HepG2 (cell line): Measurements from ENCODE around the gene TPM3. TPM values are rescaled to one million over a fixed set of nuclear protein-coding genes. Genes with fewer than 3 reads are reported as not detected.

Source experiments
- ATAC-seq: fragments of 200-7000 bp; cut with Tn5 transposase; 3 replicates; pipeline ENCODE4 v1.9.1; 2020; ENCODE audit warnings: mild to moderate bottlenecking, moderate library complexity
- BruUV-seq: library from RNA; stranded (reverse); fragments of 400-500 nt; replicated peaks from 2 replicates; lab custom pipeline; 2021; lab: Mats Ljungman, UMichigan
- CTCF ChIA-PET: fragments of 300-600 bp; formaldehyde crosslinking; extraction: SDS; loops from one replicate; lab custom pipeline; 2021; ENCODE audit warnings: low total read pairs, inconsistent platforms, low intra/inter-chr PET ratio; lab: Yijun Ruan, JAX
- POLR2A ChIA-PET: fragments of 350-600 bp; sonication (Branson Sonifier 250); formaldehyde crosslinking; loops from one replicate; lab custom pipeline; 2020; ENCODE audit warnings: antibody characterized with exemption, inconsistent platforms; lab: Yijun Ruan, JAX
- DNase-seq: peaks from one replicate; pipeline ENCODE4 v3.0.0-alpha.2; 2015; ENCODE audit warnings: low spot score
- FAIRE-seq: peaks from 3 replicates; lab custom pipeline; 2011; peaks lifted over from hg19 to GRCh38; lab: Jason Lieb, UNC
- H2AFZ ChIP-seq: one replicate; pipeline ENCODE4 v1.6.1; 2011; ENCODE audit warnings: low read length, inconsistent platforms
- H3K27ac ChIP-seq: fragments of 300-600 bp; 3 replicates; pipeline ENCODE4 v1.8.0; 2011; ENCODE audit warnings: mixed run types, mild to moderate bottlenecking, mixed read lengths, low read length, inconsistent platforms; ENCODE audit not compliant: insufficient read depth; ENCODE audit errors: extremely low read length
- H3K27me3 ChIP-seq, 2 experiments: fragments of 200-600 bp in 1 of 2; 2 replicates in 1 of 2; 3 replicates in 1 of 2; pipeline versions ENCODE4 v1.6.0 to v1.8.0; 2011; ENCODE audit warnings: low read length in 2 of 2, mild to moderate bottlenecking in 2 of 2, moderate library complexity in 2 of 2, inconsistent platforms in 1 of 2; ENCODE audit not compliant: insufficient read depth in 2 of 2, control insufficient read depth in 1 of 2
- H3K36me3 ChIP-seq, 2 experiments: fragments of 200-600 bp in 1 of 2; replicated peaks in 1 of 2; 2 replicates in 1 of 2; 3 replicates in 1 of 2; pipeline versions ENCODE4 v1.5.1 to v1.8.0; 2011; ENCODE audit warnings: low read length in 2 of 2, inconsistent platforms in 1 of 2; ENCODE audit not compliant: insufficient read depth in 2 of 2, control insufficient read depth in 1 of 2
- H3K4me1 ChIP-seq: 2 replicates; pipeline ENCODE4 v1.5.1; 2012; ENCODE audit warnings: low read length, inconsistent platforms; ENCODE audit not compliant: insufficient read depth
- H3K4me2 ChIP-seq: 2 replicates; pipeline ENCODE4 v1.6.0; 2011; ENCODE audit warnings: low read depth, low read length, inconsistent platforms
- H3K4me3 ChIP-seq, 3 experiments: fragments of 200-600 bp in 1 of 3; sonication (generic), shearing (Covaris generic) in 1 of 3; replicated peaks in 1 of 3; 2 replicates each; pipeline ENCODE4 v1.5.1; 2011 to 2016; ENCODE audit warnings: low read length in 3 of 3, inconsistent platforms in 2 of 3, low read depth in 2 of 3, mild to moderate bottlenecking in 2 of 3, control low read depth in 1 of 3, mixed read lengths in 1 of 3; ENCODE audit not compliant: insufficient read depth in 1 of 3
- H3K79me2 ChIP-seq: one replicate; pipeline ENCODE4 v1.6.1; 2011; ENCODE audit warnings: low read length, inconsistent platforms; ENCODE audit not compliant: insufficient read depth
- H3K9ac ChIP-seq: 2 replicates; pipeline ENCODE4 v1.6.0; 2011; ENCODE audit warnings: mild to moderate bottlenecking, low read depth, low read length, inconsistent platforms; ENCODE audit not compliant: insufficient read depth
- H3K9me3 ChIP-seq: 2 replicates; pipeline ENCODE4 v1.5.1; 2012; ENCODE audit warnings: mild to moderate bottlenecking, low read length
- H4K20me1 ChIP-seq: 2 replicates; pipeline ENCODE4 v1.6.0; 2011; ENCODE audit warnings: inconsistent platforms, mild to moderate bottlenecking, low read length, moderate library complexity; ENCODE audit not compliant: insufficient read depth
- ASH2L ChIP-seq: fragments of 300-600, 200-600 bp; sonication (generic); IDR thresholded peaks from 2 replicates; pipeline ENCODE4 v1.7.0; 2017; ENCODE audit warnings: low read depth, mild to moderate bottlenecking, moderate library complexity, mixed read lengths, low read length; ENCODE audit not compliant: insufficient read length
- CHCHD3 ChIP-seq: sonication (generic); formaldehyde crosslinking; IDR thresholded peaks from 2 replicates; pipeline ENCODE4 v1.8.0; 2022; ENCODE audit warnings: mild to moderate bottlenecking, missing genetic modification reagents, moderate library complexity
- FOXA3 ChIP-seq: IDR thresholded peaks from 2 replicates; pipeline ENCODE4 v1.6.1; 2016; ENCODE audit warnings: missing genetic modification reagents, missing compliant biosample characterization
- KAT8 ChIP-seq: IDR thresholded peaks from 2 replicates; pipeline ENCODE4 v1.6.1; 2016; ENCODE audit warnings: missing genetic modification reagents, missing compliant biosample characterization
- KMT2B ChIP-seq: IDR thresholded peaks from 2 replicates; pipeline ENCODE4 v1.6.1; 2016; ENCODE audit warnings: missing genetic modification reagents, missing compliant biosample characterization
- LCORL ChIP-seq, 2 experiments: fragments of 450-650 bp in 1 of 2; sonication (generic) in 1 of 2; formaldehyde crosslinking in 1 of 2; IDR thresholded peaks; 2 replicates each; pipeline versions ENCODE4 v1.5.0 to v1.6.1; 2017 to 2020; ENCODE audit warnings: antibody characterized with exemption in 1 of 2, missing genetic modification reagents in 1 of 2
- MAZ ChIP-seq, 2 experiments: sonication (generic) in 1 of 2; formaldehyde crosslinking in 1 of 2; IDR thresholded peaks; 2 replicates each; pipeline versions ENCODE4 v1.5.0 to v1.6.1; 2012 to 2020; ENCODE audit warnings: low read depth in 2 of 2, mild to moderate bottlenecking in 2 of 2, borderline replicate concordance in 1 of 2, improper control_type of control experiment in 1 of 2, low read length in 1 of 2, missing genetic modification reagents in 1 of 2, moderate library complexity in 1 of 2
- NKX3-1 ChIP-seq: sonication (generic); formaldehyde crosslinking; IDR thresholded peaks from 2 replicates; pipeline ENCODE4 v1.5.0; 2020; ENCODE audit warnings: missing genetic modification reagents
- SKI ChIP-seq: fragments of 450-650 bp; IDR thresholded peaks from one replicate; pipeline ENCODE4 v1.6.1; 2018; ENCODE audit warnings: mild to moderate bottlenecking; ENCODE audit not compliant: partially characterized antibody
- SMC3 ChIP-seq: IDR thresholded peaks from 2 replicates; pipeline ENCODE4 v1.6.1; 2011; ENCODE audit warnings: low read length, improper control_type of control experiment
- STAG1 ChIP-seq: sonication (generic); formaldehyde crosslinking; IDR thresholded peaks from 2 replicates; pipeline ENCODE4 v1.4.0; 2020; ENCODE audit warnings: missing genetic modification reagents
- ZNF317 ChIP-seq: sonication (generic); formaldehyde crosslinking; IDR thresholded peaks from 2 replicates; pipeline ENCODE4 v1.5.0; 2020; ENCODE audit warnings: mild to moderate bottlenecking, missing genetic modification reagents
- ZNF501 ChIP-seq: sonication (generic); formaldehyde crosslinking; IDR thresholded peaks from 2 replicates; pipeline ENCODE4 v1.5.1; 2020; ENCODE audit warnings: mild to moderate bottlenecking, moderate library complexity, missing genetic modification reagents
- ZNF530 ChIP-seq: sonication (generic); formaldehyde crosslinking; IDR thresholded peaks from 2 replicates; pipeline ENCODE4 v1.5.0; 2020; ENCODE audit warnings: low read depth, mild to moderate bottlenecking, missing genetic modification reagents
- ZNF549 ChIP-seq: sonication (generic); formaldehyde crosslinking; IDR thresholded peaks from 2 replicates; pipeline ENCODE4 v1.5.0; 2020; ENCODE audit warnings: missing genetic modification reagents
- ZNF577 ChIP-seq: sonication (generic); formaldehyde crosslinking; IDR thresholded peaks from 2 replicates; pipeline ENCODE4 v1.4.0; 2020; ENCODE audit warnings: mild to moderate bottlenecking, low read depth, missing genetic modification reagents, borderline replicate concordance
- ZNF749 ChIP-seq: sonication (generic); formaldehyde crosslinking; IDR thresholded peaks from 2 replicates; pipeline ENCODE4 v1.8.0; 2022; ENCODE audit warnings: mild to moderate bottlenecking, missing genetic modification reagents, moderate library complexity, borderline replicate concordance
- WGBS: methylation state at CpG from one replicate; pipeline ENCODE4 v1.1.6; 2017; ENCODE audit warnings: low lambda C conversion rate; 5-methylcytosine and 5-hydroxymethylcytosine counted together
- in situ Hi-C: cut with HindIII; loops from 2 replicates; pipeline ENCODE4 v1.10.0; 2017; ENCODE audit warnings: low pct_unique_long_range_greater_than_20kb; ENCODE audit not compliant: extremely low pct_ligation_motif_present
- intact Hi-C: fragments of 100-400 bp; cut with micrococcal nuclease; formaldehyde crosslinking; loops from one replicate; pipeline ENCODE4 v1.10.0; 2022; ENCODE audit not compliant: unreplicated experiment
- polyA plus RNA-seq, 8 experiments: library from polyadenylated mRNA; depleted of rRNA in 3 of 8; stranded (reverse) in 7 of 8; unstranded in 1 of 8; fragments of >200 nt; fragmentation: Illumina TruSeq in 4 of 8; extraction: Trizol in 4 of 8; gene quantifications; 2 replicates each; pipeline versions ENCODE4 v1.2.1 to v1.2.3, GENCODE V29; 2011 to 2016; ENCODE audit warnings: low read depth in 4 of 8, missing spikeins in 1 of 8, mixed read lengths in 1 of 8; ENCODE audit not compliant: insufficient read depth in 1 of 8
- total RNA-seq, 5 experiments: library from RNA; depleted of rRNA; stranded (reverse); fragments of >200 nt; fragmentation: Illumina TruSeq; extraction: Trizol; gene quantifications; 2 replicates each; pipeline ENCODE4 v1.2.3, GENCODE V29; 2016; ENCODE audit warnings: low read depth in 1 of 5
- TF ChIP-seq, protein P1 (sequence below): IDR thresholded peaks from 2 replicates; pipeline ENCODE4 v1.6.1; 2012; ENCODE audit warnings: low read depth, low read length, improper control_type of control experiment
- TF ChIP-seq, protein P2 (sequence below): IDR thresholded peaks from 2 replicates; pipeline ENCODE4 v1.6.1; 2016; ENCODE audit warnings: mild to moderate bottlenecking
- TF ChIP-seq, protein P3 (sequence below): sonication (generic); formaldehyde crosslinking; IDR thresholded peaks from 2 replicates; pipeline ENCODE4 v1.4.0; 2020; ENCODE audit warnings: mild to moderate bottlenecking, missing genetic modification reagents

TPM3 gene
- total and polyA plus RNA-seq, 2 of the 13 experiments (the other 11 are each of a cell fraction or from before 2014, with no cell fraction given) = 160 to 307 TPM

DNA sequence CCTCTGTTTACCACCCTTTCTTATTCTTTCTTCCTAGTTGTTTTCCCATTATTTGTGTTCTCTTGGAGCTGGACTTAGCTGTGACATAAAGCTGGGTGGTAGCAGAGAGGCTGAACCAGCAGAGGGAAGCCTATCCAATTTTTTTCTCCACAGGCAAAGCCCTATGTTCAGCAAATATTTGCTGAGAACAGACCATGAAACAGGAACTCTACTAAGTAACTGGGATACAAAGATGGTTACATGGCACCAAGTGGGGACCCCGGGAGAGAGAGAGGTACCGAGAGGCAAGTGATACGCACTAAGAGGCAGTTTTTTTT lies 7.6 kb upstream of the TPM3 start:
- peaks cover 40% of the 10 kb centered on the region for H3K4me1 ChIP-seq
- H3K36me3 ChIP-seq = no peaks in the 10 kb centered on the region
- FAIRE-seq (peak; percentile 87), ATAC-seq (peak; percentile 90), DNase-seq (peak; percentile 56)
- peak overlapping the region in 2 of 3 experiments; percentile 51 to 56; a peak in 3 of 6 replicates for H3K4me3 ChIP-seq
- H3K9ac ChIP-seq = peak overlapping the region; percentile 38; the same call in 1 of the 2 replicates
- H3K9me3 ChIP-seq = no peaks in the 10 kb centered on the region
- peak overlapping the region; percentile 43 for H3K27ac ChIP-seq
- in situ Hi-C loops (no loop called here), intact Hi-C loops (loop anchor here (1.0 to 10.0 kb wide), 2 partner anchors 73 to 135 kb away; partner anchors contain the start of gene HAX1)
- no peaks in the 10 kb centered on the region for H4K20me1 ChIP-seq
- H2AFZ ChIP-seq = peak overlapping the region; percentile 86
- CTCF ChIA-PET = interaction anchor here (1.0 to 3.2 kb wide), 4 partner anchors 14 to 146 kb away, joined by 3 to 43 read pairs (median 4); partner anchors contain the start of gene HAX1
- POLR2A ChIA-PET = interaction anchor here (1.0 to 2.0 kb wide), 9 partner anchors 10 to 135 kb away, joined by 3 to 9 read pairs (median 5); partner anchors contain the start of genes HAX1 and UBAP2L
- H3K79me2 ChIP-seq = no peaks in the 10 kb centered on the region
- peaks cover 0 to 3% of the 10 kb centered on the region in 2 experiments; a peak in 2 of 5 replicates for H3K27me3 ChIP-seq
- H3K4me2 ChIP-seq = peak overlapping the region; percentile 85
- BruUV-seq = no TSS peak
- WGBS = 7% methylated on average over 3 of the region's 3 CpGs
- TF ChIP-seq KMT2B (CRISPR knock-in tag) = no peak
- no peak for TF ChIP-seq ZNF549 (CRISPR knock-in tag)
- TF ChIP-seq, protein P1, sequence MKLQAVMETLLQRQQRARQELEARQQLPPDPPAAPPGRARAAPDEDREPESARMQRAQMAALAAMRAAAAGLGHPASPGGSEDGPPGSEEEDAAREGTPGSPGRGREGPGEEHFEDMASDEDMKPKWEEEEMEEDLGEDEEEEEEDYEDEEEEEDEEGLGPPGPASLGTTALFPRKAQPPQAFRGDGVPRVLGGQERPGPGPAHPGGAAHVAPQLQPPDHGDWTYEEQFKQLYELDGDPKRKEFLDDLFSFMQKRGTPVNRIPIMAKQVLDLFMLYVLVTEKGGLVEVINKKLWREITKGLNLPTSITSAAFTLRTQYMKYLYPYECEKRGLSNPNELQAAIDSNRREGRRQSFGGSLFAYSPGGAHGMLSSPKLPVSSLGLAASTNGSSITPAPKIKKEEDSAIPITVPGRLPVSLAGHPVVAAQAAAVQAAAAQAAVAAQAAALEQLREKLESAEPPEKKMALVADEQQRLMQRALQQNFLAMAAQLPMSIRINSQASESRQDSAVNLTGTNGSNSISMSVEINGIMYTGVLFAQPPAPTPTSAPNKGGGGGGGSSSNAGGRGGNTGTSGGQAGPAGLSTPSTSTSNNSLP = 0 out of 2 replicates have a peak, but pooled peaks have one; percentile 2
- TF ChIP-seq ZNF577 (CRISPR knock-in tag) = no peak
- no peak for TF ChIP-seq LCORL (IDR thresholded peaks at IDR 0.05)
- TF ChIP-seq LCORL (CRISPR knock-in tag; IDR thresholded peaks at IDR 0.05) = peak; percentile 51; the same call in 1 of the 2 replicates
- 0 out of 2 replicates have a peak, but pooled peaks have one; percentile 38 for TF ChIP-seq ZNF749 (CRISPR knock-in tag)
- TF ChIP-seq KAT8 (CRISPR knock-in tag) = peak; percentile 15; the same call in 1 of the 2 replicates
- TF ChIP-seq ZNF501 = 0 out of 2 replicates have a peak, but pooled peaks have one; percentile 43
- TF ChIP-seq ZNF317 (CRISPR knock-in tag) = no peak
- no peak for TF ChIP-seq ZNF530 (CRISPR knock-in tag)
- no peak for TF ChIP-seq SKI
- TF ChIP-seq, protein P2, sequence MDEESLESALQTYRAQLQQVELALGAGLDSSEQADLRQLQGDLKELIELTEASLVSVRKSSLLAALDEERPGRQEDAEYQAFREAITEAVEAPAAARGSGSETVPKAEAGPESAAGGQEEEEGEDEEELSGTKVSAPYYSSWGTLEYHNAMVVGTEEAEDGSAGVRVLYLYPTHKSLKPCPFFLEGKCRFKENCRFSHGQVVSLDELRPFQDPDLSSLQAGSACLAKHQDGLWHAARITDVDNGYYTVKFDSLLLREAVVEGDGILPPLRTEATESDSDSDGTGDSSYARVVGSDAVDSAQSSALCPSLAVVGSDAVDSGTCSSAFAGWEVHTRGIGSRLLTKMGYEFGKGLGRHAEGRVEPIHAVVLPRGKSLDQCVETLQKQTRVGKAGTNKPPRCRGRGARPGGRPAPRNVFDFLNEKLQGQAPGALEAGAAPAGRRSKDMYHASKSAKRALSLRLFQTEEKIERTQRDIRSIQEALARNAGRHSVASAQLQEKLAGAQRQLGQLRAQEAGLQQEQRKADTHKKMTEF = peak; percentile 29; the same call in 1 of the 2 replicates
- peak; percentile 29 for TF ChIP-seq ASH2L
- no peak for TF ChIP-seq CHCHD3
- peak; percentile 16; the same call in 1 of the 2 replicates for TF ChIP-seq STAG1 (CRISPR knock-in tag)
- TF ChIP-seq MAZ (IDR thresholded peaks at IDR 0.05; ENCODE audit: borderline replicate concordance, low read depth, low read length) = no peak
- TF ChIP-seq MAZ (CRISPR knock-in tag; IDR thresholded peaks at IDR 0.05; ENCODE audit: low read depth) = no peak
- TF ChIP-seq, protein P3, sequence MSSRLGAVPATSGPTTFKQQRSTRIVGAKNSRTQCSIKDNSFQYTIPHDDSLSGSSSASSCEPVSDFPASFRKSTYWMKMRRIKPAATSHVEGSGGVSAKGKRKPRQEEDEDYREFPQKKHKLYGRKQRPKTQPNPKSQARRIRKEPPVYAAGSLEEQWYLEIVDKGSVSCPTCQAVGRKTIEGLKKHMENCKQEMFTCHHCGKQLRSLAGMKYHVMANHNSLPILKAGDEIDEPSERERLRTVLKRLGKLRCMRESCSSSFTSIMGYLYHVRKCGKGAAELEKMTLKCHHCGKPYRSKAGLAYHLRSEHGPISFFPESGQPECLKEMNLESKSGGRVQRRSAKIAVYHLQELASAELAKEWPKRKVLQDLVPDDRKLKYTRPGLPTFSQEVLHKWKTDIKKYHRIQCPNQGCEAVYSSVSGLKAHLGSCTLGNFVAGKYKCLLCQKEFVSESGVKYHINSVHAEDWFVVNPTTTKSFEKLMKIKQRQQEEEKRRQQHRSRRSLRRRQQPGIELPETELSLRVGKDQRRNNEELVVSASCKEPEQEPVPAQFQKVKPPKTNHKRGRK (CRISPR knock-in tag) = no peak
- TF ChIP-seq SMC3 = peak; percentile 47
- no peak for TF ChIP-seq NKX3-1 (CRISPR knock-in tag)
- TF ChIP-seq FOXA3 (CRISPR knock-in tag) = 0 out of 2 replicates have a peak, but pooled peaks have one; percentile 7
